ENCODE data around the gene NAMPT.

NAMPT gene

GRCh38 chr7:106254525-106255116 is 30.2 kb downstream of the NAMPT start:
- Histone ChIP-seq H3K9me3 (ENCODE audit: low read length) (no peaks in the 10 kb centered on the region), H3K27me3 (ENCODE audit: insufficient read depth, low read length) (no peaks in the 10 kb centered on the region), H4K20me1 (ENCODE audit: insufficient read depth, low read length) (no peaks in the 10 kb centered on the region), H3K9ac (ENCODE audit: low read length) (no peak overlapping the region), H3K4me3 (ENCODE audit: low read depth, low read length, poor library complexity, severe bottlenecking) (no peak overlapping the region), H3F3A (ENCODE audit: insufficient read depth, low read length) (no peaks in the 10 kb centered on the region), H3K9me2 (ENCODE audit: low read depth, low read length) (no peaks in the 10 kb centered on the region), H3K4me1 (ENCODE audit: insufficient read depth, low read length, severe bottlenecking) (peaks cover 5% of the 10 kb centered on the region), H2AFZ (ENCODE audit: low read length) (no peak overlapping the region), H3K79me2 (ENCODE audit: insufficient read depth, low read length) (no peaks in the 10 kb centered on the region), H3K27ac (ENCODE audit: low read depth, low read length, poor library complexity, severe bottlenecking) (no peak overlapping the region), H3K4me2 (ENCODE audit: low read length) (no peak overlapping the region), H3K36me3 (ENCODE audit: insufficient read depth, low read length) (peaks cover 77% of the 10 kb centered on the region)
- no peak for TF ChIP-seq EZH2 (IDR thresholded peaks at IDR 0.05; ENCODE audit: borderline replicate concordance, low read length)
- TF ChIP-seq CTCF (IDR thresholded peaks at IDR 0.05; ENCODE audit: low read length), result no peak

- Histone ChIP-seq H3K36me3 (ENCODE audit: insufficient read depth, low read length) (peaks cover 70% of the 10 kb centered on the region), H3F3A (ENCODE audit: insufficient read depth, low read length) (no peaks in the 10 kb centered on the region), H3K9ac (ENCODE audit: low read length) (no peak overlapping the region), H3K4me1 (ENCODE audit: insufficient read depth, low read length, severe bottlenecking) (peaks cover 5% of the 10 kb centered on the region), H3K4me3 (ENCODE audit: low read depth, low read length, poor library complexity, severe bottlenecking) (no peak overlapping the region), H3K79me2 (ENCODE audit: insufficient read depth, low read length) (no peaks in the 10 kb centered on the region), H3K27me3 (ENCODE audit: insufficient read depth, low read length) (no peaks in the 10 kb centered on the region), H4K20me1 (ENCODE audit: insufficient read depth, low read length) (no peaks in the 10 kb centered on the region), H3K4me2 (ENCODE audit: low read length) (no peak overlapping the region), H3K9me3 (ENCODE audit: low read length) (no peaks in the 10 kb centered on the region), H3K27ac (ENCODE audit: low read depth, low read length, poor library complexity, severe bottlenecking) (no peak overlapping the region), H3K9me2 (ENCODE audit: low read depth, low read length) (no peaks in the 10 kb centered on the region), H2AFZ (ENCODE audit: low read length) (no peak overlapping the region)
- TF ChIP-seq CTCF (IDR thresholded peaks at IDR 0.05; ENCODE audit: low read length), result no peak
- TF ChIP-seq EZH2 (IDR thresholded peaks at IDR 0.05; ENCODE audit: borderline replicate concordance, low read length), result no peak
Observed at GRCh38 chr7:106252568-106252967, 32.2 kb downstream of the NAMPT start.

- no peaks in the 10 kb centered on the region for H3K79me2 ChIP-seq (ENCODE audit: insufficient read depth, low read length)
- TF ChIP-seq EZH2 (IDR thresholded peaks at IDR 0.05; ENCODE audit: borderline replicate concordance, low read length) (no peak), CTCF (IDR thresholded peaks at IDR 0.05; ENCODE audit: low read length) (no peak)
- no peaks in the 10 kb centered on the region for H4K20me1 ChIP-seq (ENCODE audit: insufficient read depth, low read length)
- H3K4me1 ChIP-seq (ENCODE audit: insufficient read depth, low read length, severe bottlenecking), result no peaks in the 10 kb centered on the region
- H3F3A ChIP-seq (ENCODE audit: insufficient read depth, low read length), result no peaks in the 10 kb centered on the region
- H3K27me3 ChIP-seq (ENCODE audit: insufficient read depth, low read length), result no peaks in the 10 kb centered on the region
- H3K27ac ChIP-seq (ENCODE audit: low read depth, low read length, poor library complexity, severe bottlenecking), result no peak overlapping the region
- H3K9ac ChIP-seq (ENCODE audit: low read length), result no peak overlapping the region
- no peaks in the 10 kb centered on the region for H3K9me2 ChIP-seq (ENCODE audit: low read depth, low read length)
- no peak overlapping the region for H2AFZ ChIP-seq (ENCODE audit: low read length)
- H3K4me2 ChIP-seq (ENCODE audit: low read length), result no peak overlapping the region
- no peaks in the 10 kb centered on the region for H3K9me3 ChIP-seq (ENCODE audit: low read length)
- no peak overlapping the region for H3K4me3 ChIP-seq (ENCODE audit: low read depth, low read length, poor library complexity, severe bottlenecking)
- H3K36me3 ChIP-seq (ENCODE audit: insufficient read depth, low read length), result peaks cover 60% of the 10 kb centered on the region
Observed at GRCh38 chr7:106249488-106249887, 35.3 kb downstream of the NAMPT start.
